SK-MEL-5 (cell line): Measurements from ENCODE around the gene KATNBL1. TPM values are rescaled to one million over a fixed set of nuclear protein-coding genes. Genes with fewer than 3 reads are reported as not detected.

Experiments used
- DNase-seq: peaks from one replicate; pipeline ENCODE4 v3.0.0-alpha.2; 2016; ENCODE audit warnings: low read depth, low spot score
- in situ Hi-C: cut with HindIII; loops from 2 replicates; pipeline ENCODE4 v1.10.0; 2016; ENCODE audit warnings: low sequenced_read_pairs, high pct_unique_total_duplicates, low pct_unique_long_range_greater_than_20kb
- polyA plus RNA-seq, 2 experiments: library from polyadenylated mRNA; depleted of rRNA; stranded (reverse); fragments of >200 nt; gene quantifications; 2 replicates each; pipeline ENCODE4 v1.2.3, GENCODE V29; 2015
- total RNA-seq: library from RNA; depleted of rRNA; stranded (reverse); fragments of >200 nt; shearing (Covaris generic); gene quantifications from 2 replicates; pipeline ENCODE4 v1.2.3, GENCODE V29; 2014; rRNA removed

The KATNBL1 gene, protein sequence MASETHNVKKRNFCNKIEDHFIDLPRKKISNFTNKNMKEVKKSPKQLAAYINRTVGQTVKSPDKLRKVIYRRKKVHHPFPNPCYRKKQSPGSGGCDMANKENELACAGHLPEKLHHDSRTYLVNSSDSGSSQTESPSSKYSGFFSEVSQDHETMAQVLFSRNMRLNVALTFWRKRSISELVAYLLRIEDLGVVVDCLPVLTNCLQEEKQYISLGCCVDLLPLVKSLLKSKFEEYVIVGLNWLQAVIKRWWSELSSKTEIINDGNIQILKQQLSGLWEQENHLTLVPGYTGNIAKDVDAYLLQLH
- total RNA-seq, result 43.5 and 59.4 TPM in 2 replicates
- polyA plus RNA-seq (2015; cell fraction: cytosol; rRNA removed), result 12.2 and 15.9 TPM in 2 replicates
- 101 and 128 TPM in 2 replicates for polyA plus RNA-seq (2015; cell fraction: nucleus; rRNA removed)

DNA sequence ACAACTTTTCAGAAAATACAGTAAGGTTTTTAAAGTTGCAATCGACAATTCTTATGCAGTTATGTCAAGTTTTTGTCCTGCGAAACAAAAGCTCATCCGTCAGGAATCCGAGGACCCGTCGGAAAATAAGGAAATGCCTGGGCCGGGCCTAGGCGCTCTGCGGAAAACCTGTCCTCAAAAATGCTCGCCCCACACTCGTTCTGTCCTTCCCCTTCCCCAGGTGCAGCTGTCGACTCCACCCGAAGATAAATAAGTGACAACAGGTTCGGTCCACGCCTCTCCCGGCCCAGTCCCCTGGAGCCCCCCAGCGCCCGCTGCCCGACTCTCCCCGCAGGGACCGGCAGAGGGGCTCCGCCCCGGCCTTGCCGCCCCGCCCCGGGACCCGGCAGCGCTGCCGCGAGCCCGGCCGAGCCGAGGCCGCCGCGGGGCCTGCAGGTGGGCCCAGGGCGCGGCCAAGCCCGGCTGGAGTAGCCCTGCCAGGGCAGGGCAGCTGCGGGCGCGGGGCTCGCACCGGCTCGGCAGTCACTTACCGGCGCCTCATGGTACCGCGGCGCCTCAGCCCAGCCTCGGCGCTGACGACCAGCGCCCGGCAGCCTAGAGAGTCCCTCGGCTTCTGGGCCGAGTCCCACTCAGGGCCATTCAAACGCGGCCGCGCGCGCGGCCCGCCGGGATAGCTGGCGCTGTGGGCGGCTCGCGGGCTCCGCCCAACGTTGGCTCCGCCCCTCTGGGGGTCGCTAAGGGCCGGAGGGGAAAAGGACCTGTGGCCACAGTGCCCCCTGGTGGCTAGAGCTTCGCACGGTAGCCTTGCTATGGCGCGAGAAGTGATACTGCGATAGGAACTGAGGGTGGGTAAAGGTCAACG is at the start of gene KATNBL1:
Gene KATNBL1, minus strand, starts transcription at position 676 of the 862 bp plus-strand sequence. CDS start 46,420 bp downstream, outside the sequence.
- in situ Hi-C loops, result no loop called here
- peak; percentile 92 for DNase-seq

DNA sequence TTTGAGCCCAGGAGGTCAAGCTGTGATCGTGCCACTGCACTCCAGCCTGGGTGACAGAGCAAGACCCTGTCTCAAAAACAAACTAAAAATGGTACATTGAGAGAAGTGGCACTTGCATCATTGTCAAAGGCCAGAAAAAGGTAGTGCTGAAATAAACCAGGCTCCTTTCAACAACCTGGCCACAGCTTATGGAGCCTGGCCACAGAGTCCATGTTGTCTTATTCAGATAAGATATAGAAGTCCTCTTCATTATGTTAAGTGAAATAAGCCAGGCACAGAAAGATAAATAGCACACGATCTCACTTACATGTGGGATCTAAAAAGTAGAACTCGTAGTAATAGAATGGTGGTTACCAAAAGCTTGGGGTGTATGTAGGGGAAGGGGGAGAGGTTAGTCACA is 49.7 kb upstream of the KATNBL1 start:
- DNase-seq, result no peak
- in situ Hi-C loops, result no loop called here

DNA sequence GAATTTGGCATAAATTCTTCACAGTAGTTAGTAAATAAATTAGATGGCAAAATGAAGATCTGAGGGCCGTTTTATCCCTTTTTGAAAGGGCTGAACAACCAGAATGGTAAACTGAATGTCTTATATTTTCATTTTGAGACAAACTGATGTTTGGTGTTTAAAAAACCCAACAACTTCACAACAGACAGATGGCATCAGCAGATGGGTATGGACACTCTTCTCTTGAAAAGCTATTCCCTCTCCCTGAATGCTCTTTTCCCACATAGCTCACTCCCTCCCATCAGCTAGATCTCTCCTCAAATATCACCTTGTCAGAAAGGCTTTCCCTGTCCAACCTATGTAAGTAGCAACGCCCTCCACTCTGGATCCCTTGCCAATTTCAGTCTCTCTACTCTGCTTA is 48.3 kb upstream of the KATNBL1 start:
- DNase-seq, result no peak
- in situ Hi-C loops, result no loop called here

GRCh38 chr15:34252545-34252944 is 42.6 kb upstream of the KATNBL1 start:
- no peak for DNase-seq
- in situ Hi-C loops, result no loop called here

DNA sequence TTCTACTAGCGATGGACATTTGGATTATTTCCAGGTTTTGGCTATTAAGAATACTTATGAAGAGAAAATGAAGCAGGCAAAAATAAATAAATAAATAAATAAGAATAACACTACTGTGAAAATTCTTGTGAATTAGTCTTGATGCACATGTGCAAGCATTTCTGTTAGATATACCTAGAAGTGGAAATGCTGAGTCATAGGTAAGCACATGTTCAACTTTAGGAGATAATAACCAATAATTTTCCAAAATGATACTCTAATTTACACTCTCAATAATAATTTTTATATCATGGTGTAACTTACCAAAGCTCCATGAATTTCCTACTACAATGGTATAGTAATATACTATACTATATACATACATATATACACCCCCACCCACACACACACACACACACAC is 38.3 kb upstream of the KATNBL1 start:
- in situ Hi-C loops, result no loop called here
- no peak for DNase-seq

GRCh38 chr15:34246276-34246976 is 36.5 kb upstream of the KATNBL1 start:
- DNase-seq, result no peak
- in situ Hi-C loops, result no loop called here

DNA sequence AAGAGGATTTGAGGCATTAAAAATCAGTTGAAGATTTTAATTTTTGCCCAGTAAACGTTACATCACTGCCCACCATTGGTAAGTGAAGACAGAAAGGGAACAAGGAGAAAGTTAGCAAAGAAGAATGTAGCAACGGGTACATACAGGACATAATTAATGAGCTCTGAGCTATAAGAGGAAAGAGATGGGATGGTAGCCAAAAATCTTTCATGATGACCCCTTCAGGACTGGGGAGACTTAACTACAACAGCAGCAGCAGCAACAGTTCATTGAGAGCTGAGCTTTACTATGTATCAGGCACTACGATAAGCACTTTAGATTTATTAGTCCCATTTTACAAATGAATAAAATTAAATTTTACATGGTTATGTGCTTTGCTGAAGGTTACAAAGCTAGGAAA is 33.3 kb upstream of the KATNBL1 start:
- no peak for DNase-seq
- in situ Hi-C loops, result no loop called here

- no peak for DNase-seq
- in situ Hi-C loops, result no loop called here
Observed at GRCh38 chr15:34242331-34242710, 32.4 kb upstream of the KATNBL1 start.

- DNase-seq, result peak; percentile 65
- in situ Hi-C loops, result no loop called here
Observed at GRCh38 chr15:34241376-34242330, 31.8 kb upstream of the KATNBL1 start.

DNA sequence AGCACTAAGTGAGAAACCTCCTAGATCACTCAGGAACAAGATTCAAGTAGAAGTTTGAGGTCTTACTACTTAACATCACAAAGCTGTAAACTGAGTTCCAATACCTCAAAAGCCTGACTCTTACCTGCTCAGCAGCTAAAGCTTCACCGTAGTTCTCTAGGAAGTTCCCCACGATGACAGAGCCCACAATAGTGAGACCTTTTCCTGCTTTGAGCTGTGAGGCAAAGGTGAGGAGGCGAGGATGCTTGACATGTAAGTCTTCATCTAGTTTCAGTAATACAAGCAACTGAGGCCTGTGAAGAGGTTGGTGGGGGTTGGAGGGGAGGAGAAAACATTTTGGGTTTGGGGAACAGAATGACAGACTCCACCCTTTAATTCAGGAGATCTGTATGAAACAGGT is 30.6 kb upstream of the KATNBL1 start:
- in situ Hi-C loops, result no loop called here
- DNase-seq, result no peak

- in situ Hi-C loops, result no loop called here
Observed at GRCh38 chr15:34239151-34239808, 29.4 kb upstream of the KATNBL1 start.

GRCh38 chr15:34233614-34234013 is 23.7 kb upstream of the KATNBL1 start:
- no peak for DNase-seq
- in situ Hi-C loops, result no loop called here

More at GRCh38 chr15:34239151-34239808, 29.4 kb upstream of the KATNBL1 start:
- no peak for DNase-seq

DNA sequence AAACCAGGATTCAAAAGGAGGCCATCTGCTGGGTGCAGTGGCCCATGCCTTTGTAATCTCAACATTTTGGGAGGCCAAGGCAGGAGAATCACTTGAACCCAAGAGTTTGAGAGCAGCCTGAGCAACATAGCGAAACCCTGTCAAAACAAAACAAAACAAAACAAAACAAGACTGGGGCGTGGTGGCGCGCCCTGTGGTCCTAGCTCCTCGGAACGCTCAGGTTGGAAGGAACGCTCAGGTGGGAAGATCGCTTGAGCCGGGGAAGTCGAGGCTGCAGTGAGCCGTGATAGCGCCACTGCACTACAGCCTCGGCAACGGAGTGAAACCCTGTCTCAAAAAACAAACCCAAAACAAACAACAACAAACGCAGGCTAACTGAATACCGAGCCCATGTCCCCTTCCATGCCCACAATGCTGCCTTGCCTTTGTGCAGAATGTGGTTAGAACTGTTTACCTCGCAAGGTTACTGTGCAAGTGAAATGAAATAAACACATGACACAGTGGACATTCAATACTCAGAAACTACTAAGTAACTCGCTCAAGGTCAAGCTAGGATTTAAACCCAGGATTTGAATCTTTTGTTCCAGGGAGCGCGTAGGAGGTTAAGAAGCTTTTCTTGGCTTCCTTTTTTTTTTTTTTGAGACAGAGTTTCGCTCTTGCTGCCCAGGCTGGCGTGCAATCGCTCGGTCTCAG is 14.2 kb upstream of the KATNBL1 start:
- peak; percentile 33 for DNase-seq
- in situ Hi-C loops, result no loop called here

DNA sequence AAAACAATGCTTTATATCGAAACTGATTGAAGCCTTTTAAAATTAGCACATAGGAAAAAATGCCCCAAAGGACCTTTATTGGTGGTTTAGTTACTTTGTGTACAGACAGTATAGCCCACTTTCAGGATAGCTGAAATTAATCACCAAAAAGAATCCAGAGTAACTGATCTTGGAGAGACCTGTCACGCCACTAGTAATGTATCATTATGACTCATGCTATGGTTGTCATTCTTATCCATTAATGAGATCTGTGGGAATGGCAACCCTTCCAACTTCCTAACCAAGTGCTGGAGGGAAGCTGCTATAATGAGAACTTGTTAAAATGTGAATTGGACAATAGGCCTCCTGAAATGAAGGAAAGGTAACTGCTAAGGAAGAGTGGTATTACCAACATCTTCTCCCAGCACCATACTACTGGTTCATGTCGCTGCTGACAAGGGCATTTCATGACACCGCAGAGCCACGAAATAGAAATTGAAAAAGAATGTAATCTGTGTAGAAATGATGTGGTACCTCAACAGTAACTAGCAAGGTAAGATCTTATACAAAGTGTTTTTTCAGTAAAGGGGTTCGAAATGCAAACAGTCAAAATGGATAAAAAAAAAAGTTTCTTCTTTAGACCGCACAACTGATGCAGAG is 7.8 kb upstream of the KATNBL1 start:
- DNase-seq, result no peak
- in situ Hi-C loops, result no loop called here

DNA sequence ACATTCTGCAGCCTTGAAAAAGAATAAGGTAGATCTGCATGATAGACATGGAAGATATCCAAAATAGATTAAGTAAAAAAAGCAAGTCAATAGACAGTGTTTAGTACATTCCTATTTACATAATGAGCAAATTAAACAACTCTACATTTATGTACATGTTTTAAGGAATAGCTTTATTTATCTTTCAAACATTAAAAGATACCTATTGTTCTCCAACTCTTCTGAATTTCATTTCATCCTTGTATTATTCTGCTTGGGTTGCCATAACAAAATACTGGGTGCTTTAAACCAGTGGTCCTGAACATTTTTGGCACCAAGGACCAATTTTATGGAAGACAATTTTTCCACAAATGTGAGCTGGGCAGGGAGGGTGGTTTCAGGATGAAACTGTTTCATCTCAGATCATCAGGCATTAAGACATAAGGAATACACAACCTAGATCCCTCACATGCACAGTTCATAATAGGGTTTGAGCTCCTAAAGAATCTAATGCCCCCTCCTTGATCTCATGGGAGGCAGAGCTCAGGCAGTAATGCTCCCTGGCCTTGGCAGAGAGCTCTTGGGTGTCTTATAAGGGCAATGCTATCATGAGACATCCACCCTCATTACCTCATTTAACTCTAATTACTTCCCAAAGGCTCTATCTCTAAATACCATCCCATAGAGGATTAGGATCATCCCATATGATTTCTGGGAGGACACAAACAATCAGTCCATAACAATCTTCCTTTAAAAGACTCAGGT is 6.8 kb upstream of the KATNBL1 start:
- in situ Hi-C loops, result no loop called here
- DNase-seq, result no peak
